ENCODE measurements around the gene NUF2.

Gene NUF2

DNA sequence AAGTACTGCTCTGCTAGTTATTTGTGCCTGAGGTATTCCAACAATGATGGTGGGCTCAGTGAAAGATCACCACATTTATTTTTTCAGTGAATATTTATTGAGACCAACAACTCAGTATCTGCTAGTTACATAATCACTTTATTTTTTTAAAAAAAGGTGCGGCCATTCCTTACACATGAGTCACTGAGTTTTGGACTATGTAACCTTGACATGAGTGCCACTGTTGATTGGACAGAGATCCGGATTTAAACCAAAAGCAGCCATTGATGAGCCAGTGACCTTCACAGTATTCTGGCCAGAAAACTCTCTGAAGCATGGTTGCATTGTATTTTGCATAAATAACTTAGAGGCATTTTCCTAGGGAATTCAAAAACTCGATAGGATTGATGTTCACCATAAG is 79.5 kb downstream of the NUF2 start:
- no peak for DNase-seq (ENCODE audit: low read depth, low spot score)
